Adrenal gland (tissue), 12 donors: Measurements from ENCODE around the gene PSMC3. TPM values are rescaled to one million over a fixed set of nuclear protein-coding genes. Genes with fewer than 3 reads are reported as not detected.

Experiments
- DNase-seq, 7 donors: peaks; one replicate each; pipeline ENCODE4 v3.0.0-alpha.2; 2019 to 2020
- H3K27ac ChIP-seq, 5 donors: fragments of 200-600 bp; sonication (generic) in 4 of 5; 1 replicate in 3 of 5; 2 replicates in 2 of 5; pipeline versions ENCODE4 v1.5.1 to v1.8.0; 2016 to 2020; ENCODE audit warnings: mild to moderate bottlenecking in 1 of 5
- H3K27me3 ChIP-seq: fragments of 200-600 bp; 2 replicates; pipeline ENCODE4 v1.8.0; 2021
- H3K36me3 ChIP-seq, 2 donors: fragments of 200-600 bp; replicated peaks in 1 of 2; 1 replicate in 1 of 2; 2 replicates in 1 of 2; pipeline versions ENCODE4 v1.5.1 to v1.8.0; 2018 to 2022
- H3K4me1 ChIP-seq, 2 donors: fragments of 200-600 bp; replicated peaks in 1 of 2; 1 replicate in 1 of 2; 2 replicates in 1 of 2; pipeline versions ENCODE4 v1.5.1 to v1.8.0; 2018 to 2021
- H3K4me3 ChIP-seq, 4 donors: fragments of 200-600 bp; sonication (generic) in 3 of 4; one replicate each; pipeline ENCODE4 v1.5.1; 2016 to 2018
- H3K9me3 ChIP-seq, 3 donors: fragments of 200-600 bp; sonication (generic) in 1 of 3; replicated peaks in 1 of 3; 1 replicate in 2 of 3; 2 replicates in 1 of 3; pipeline versions ENCODE4 v1.5.1 to v1.8.0; 2016 to 2021
- CTCF ChIP-seq, 6 experiments: fragments of 450-650 bp in 4 of 6; fragments of 200-600 bp in 2 of 6; sonication (generic) in 1 of 6; IDR thresholded peaks; 1 replicate in 5 of 6; 2 replicates in 1 of 6; pipeline versions ENCODE4 v1.5.1 to v1.8.0; 2016 to 2021; ENCODE audit warnings: antibody characterized with exemption in 6 of 6, mild to moderate bottlenecking in 2 of 6, moderate library complexity in 1 of 6
- POLR2A ChIP-seq, 2 donors: fragments of 450-650 bp; IDR thresholded peaks; one replicate each; pipeline ENCODE4 v1.6.1; 2017; ENCODE audit warnings: antibody characterized with exemption in 2 of 2, mild to moderate bottlenecking in 2 of 2, moderate library complexity in 1 of 2
- WGBS, 4 donors: extraction: QIAGEN DNeasy Blood & Tissue Kit in 2 of 4; methylation state at CpG; one replicate each; pipeline versions ENCODE4 v1.1.5 to v1.1.7; 2013 to 2017; 5-methylcytosine and 5-hydroxymethylcytosine counted together
- intact Hi-C, 2 donors: fragments of 100-400 bp; cut with DNase I; formaldehyde crosslinking; loops; one replicate each; pipeline versions ENCODE4 v1.14.1 to v1.15.0; 2022 to 2023
- polyA plus RNA-seq, 3 donors: library from polyadenylated mRNA; stranded (reverse); fragments of 200-250 nt in 2 of 3; fragments of 350-450 nt in 1 of 3; fragmentation: Illumina TruSeq in 1 of 3; extraction: RNeasy Lipid Tissue Mini Kit (QIAGEN cat#74804) in 1 of 3; gene quantifications; one replicate each; pipeline ENCODE4 v1.2.3, GENCODE V29; 2013 to 2014
- total RNA-seq, 9 donors: library from RNA; depleted of rRNA in 4 of 9; stranded (reverse); fragments of >200 nt in 4 of 9; fragments of 120-200 nt in 1 of 9; fragmentation: NEBNext Ultra II Directional in 1 of 9; extraction: Animal tissue kit (Norgen Biotek cat#: 25700) in 1 of 9; gene quantifications; one replicate each; pipeline versions ENCODE4 v1.1.0 to v1.2.4, GENCODE V29; 2013 to 2023
- donor health status: healthy with polysubstance abuse.
- donor health status: Bipolar disorder and iron deficiency.
- donor health status: DM: yes; HTN: yes; CAD: no.
- donor health status: DM: no; HTN: no; CAD: no.
- donor health status: DM: no; HTN: no; CAD: no.
- donor health status: DM: yes; HTN: yes; CAD: no.

Gene PSMC3
- total and polyA plus RNA-seq, 12 donors: 85.4 to 291 (median 130) TPM

- Histone ChIP-seq H3K36me3 (no peaks in the 10 kb centered on the region), H3K4me1 (peaks cover 10 to 11% of the 10 kb centered on the region in 2 donors), H3K27ac (no peak overlapping the region), H3K9me3 (no peaks in the 10 kb centered on the region), H3K27me3 (no peaks in the 10 kb centered on the region), H3K4me3 (no peak overlapping the region)
- TF ChIP-seq POLR2A (IDR thresholded peaks at IDR 0.05) (no peak), CTCF (IDR thresholded peaks at IDR 0.05) (no peak)
- 82 to 90% (median 84%) methylated on average over 1 to 2 of the region's 2 CpGs for WGBS, 4 donors
- no peak for DNase-seq
- intact Hi-C loops: no loop called here
Observed at GRCh38 chr11:47440054-47440476, 13.8 kb upstream of the PSMC3 start.

GRCh38 chr11:47438721-47439120 lies 12.5 kb upstream of the PSMC3 start:
- no peak overlapping the region for H3K27ac ChIP-seq
- DNase-seq: no peak
- no peaks in the 10 kb centered on the region for H3K36me3 ChIP-seq
- intact Hi-C loops: no loop called here
- peaks cover 19 to 20% of the 10 kb centered on the region in 2 donors for H3K4me1 ChIP-seq
- TF ChIP-seq POLR2A (IDR thresholded peaks at IDR 0.05): no peak
- no peak for TF ChIP-seq CTCF (IDR thresholded peaks at IDR 0.05)
- H3K27me3 ChIP-seq: no peaks in the 10 kb centered on the region
- no peak overlapping the region for H3K4me3 ChIP-seq
- H3K9me3 ChIP-seq: no peaks in the 10 kb centered on the region
- 92 to 94% (median 93%) methylated on average over 5 to 18 of the region's 18 CpGs for WGBS, 4 donors

GRCh38 chr11:47437746-47438418 lies 11.6 kb upstream of the PSMC3 start:
- Histone ChIP-seq H3K27me3 (no peaks in the 10 kb centered on the region), H3K9me3 (no peaks in the 10 kb centered on the region), H3K4me1 (peaks cover 20 to 26% of the 10 kb centered on the region in 2 donors), H3K27ac (peak overlapping the region in 4 of 5 donors; percentile 60 to 87 (median 72)), H3K36me3 (no peaks in the 10 kb centered on the region), H3K4me3 (no peak overlapping the region)
- TF ChIP-seq CTCF (IDR thresholded peaks at IDR 0.05): peak in 1 of 6 experiments; percentile 10
- TF ChIP-seq POLR2A (IDR thresholded peaks at IDR 0.05): peak in 1 of 2 donors; percentile 46
- 27 to 64% (median 42%) methylated on average over 9 to 16 of the region's 16 CpGs for WGBS, 4 donors
- DNase-seq: peak; percentile 58 to 91 (median 86)
- intact Hi-C loops: no loop called here

GRCh38 chr11:47437218-47437745 lies 11.0 kb upstream of the PSMC3 start:
- TF ChIP-seq POLR2A (IDR thresholded peaks at IDR 0.05) (no peak), CTCF (IDR thresholded peaks at IDR 0.05) (no peak)
- Histone ChIP-seq H3K9me3 (no peaks in the 10 kb centered on the region), H3K27me3 (no peaks in the 10 kb centered on the region), H3K4me1 (peaks cover 20 to 29% of the 10 kb centered on the region in 2 donors), H3K36me3 (no peaks in the 10 kb centered on the region), H3K27ac (peak overlapping the region in 4 of 5 donors; percentile 60 to 87 (median 72)), H3K4me3 (no peak overlapping the region)
- WGBS, 4 donors: 70 to 85% (median 73%) methylated on average over 9 to 11 of the region's 11 CpGs
- no peak for DNase-seq
- intact Hi-C loops: no loop called here
